ENCODE results near the gene NOTO. TPM values are rescaled to one million over a fixed set of nuclear protein-coding genes. Genes with fewer than 3 reads are reported as not detected.
A peak's percentile ranks its signal among the peaks of the same experiment; 100 is the strongest.

NOTO gene
- total RNA-seq, 2 experiments from 2014 or later: not detected

- Mint-ChIP-seq H3K4me1 (ENCODE audit: low read depth) (peaks cover 7% of the 10 kb centered on the region), H3K27ac (no peak overlapping the region), H3K9me3 (no peaks in the 10 kb centered on the region), H3K27me3 (no peaks in the 10 kb centered on the region), H3K4me3 (no peak overlapping the region), H3K36me3 (ENCODE audit: low read depth) (peaks cover 8% of the 10 kb centered on the region)
- ChIA-PET CTCF (interaction anchor here (1.4 to 2.1 kb wide), 2 partner anchors 15 to 69 kb away, joined by 3 to 11 read pairs; no protein-coding TSS in a partner anchor), POLR2A (interaction anchor here (0.9 to 11.0 kb wide), 5 partner anchors 7 to 21 kb away, joined by 3 to 108 read pairs (median 11); partner anchors contain the start of genes CCT7 and PRADC1)
- no peak for ATAC-seq
- TF ChIP-seq CTCF (IDR thresholded peaks at IDR 0.05): no peak
- DNase-seq: no peak
- intact Hi-C loops (cut with micrococcal nuclease): no loop called here
Observed at GRCh38 chr2:73227086-73227485, 24.7 kb downstream of the NOTO start.

- no peak for DNase-seq
- ChIA-PET CTCF (interaction anchor here (1.0 to 5.2 kb wide), 4 partner anchors 16 to 61 kb away, joined by 3 to 28 read pairs (median 8); no protein-coding TSS in a partner anchor), POLR2A (interaction anchor here (1.1 to 3.6 kb wide), 5 partner anchors 8 to 29 kb away, joined by 4 to 12 read pairs (median 7); no protein-coding TSS in a partner anchor)
- H3K27me3 Mint-ChIP-seq: no peaks in the 10 kb centered on the region
- H3K27ac Mint-ChIP-seq: no peak overlapping the region
- H3K9me3 Mint-ChIP-seq: no peaks in the 10 kb centered on the region
- H3K4me1 Mint-ChIP-seq (ENCODE audit: low read depth): peaks cover 10% of the 10 kb centered on the region
- no peak for TF ChIP-seq CTCF (IDR thresholded peaks at IDR 0.05)
- H3K36me3 Mint-ChIP-seq (ENCODE audit: low read depth): peaks cover 6% of the 10 kb centered on the region
- no peak for ATAC-seq
- no peak overlapping the region for H3K4me3 Mint-ChIP-seq
- intact Hi-C loops (cut with micrococcal nuclease): no loop called here
Observed at GRCh38 chr2:73228631-73229030, 26.3 kb downstream of the NOTO start.

GRCh38 chr2:73232403-73233153 lies 30.2 kb downstream of the NOTO start:
- ATAC-seq (no peak), DNase-seq (peak; percentile 53)
- ChIA-PET POLR2A (interaction anchor here (1.2 to 9.9 kb wide), 13 partner anchors 11 to 967 kb away, joined by 3 to 108 read pairs (median 6); partner anchors contain the start of genes FBXO41 and SMYD5), CTCF (interaction anchor here (1.1 to 7.3 kb wide), 8 partner anchors 11 to 60 kb away, joined by 3 to 53 read pairs (median 8); partner anchors contain the start of gene SMYD5)
- intact Hi-C loops (cut with micrococcal nuclease): loop anchor here (5.0 kb wide), 1 partner anchor 60 kb away; the partner anchor contains the start of gene EGR4
- no peaks in the 10 kb centered on the region for H3K27me3 Mint-ChIP-seq
- H3K36me3 Mint-ChIP-seq (ENCODE audit: low read depth): peaks cover 33% of the 10 kb centered on the region
- TF ChIP-seq CTCF (IDR thresholded peaks at IDR 0.05): no peak
- peaks cover 24% of the 10 kb centered on the region for H3K4me1 Mint-ChIP-seq (ENCODE audit: low read depth)
- H3K9me3 Mint-ChIP-seq: no peaks in the 10 kb centered on the region
- H3K27ac Mint-ChIP-seq: peak overlapping the region; percentile 95
- peak overlapping the region; percentile 99 for H3K4me3 Mint-ChIP-seq

- H3K36me3 Mint-ChIP-seq (ENCODE audit: low read depth): peaks cover 36% of the 10 kb centered on the region
- H3K4me3 Mint-ChIP-seq: peak within 1 kb of the TSS; percentile 99
- H3K27ac Mint-ChIP-seq: peak within 1 kb of the TSS; percentile 95
- DNase-seq (peak; percentile 98), ATAC-seq (peak; percentile 90)
- peaks cover 29% of the 10 kb centered on the region for H3K4me1 Mint-ChIP-seq (ENCODE audit: low read depth)
- no peak for TF ChIP-seq CTCF (IDR thresholded peaks at IDR 0.05)
- POLR2A ChIA-PET: interaction anchor here (0.8 to 9.9 kb wide), 25 partner anchors 11 to 1222 kb away, joined by 3 to 108 read pairs (median 5); partner anchors contain the start of genes FBXO41 and SMYD5
- H3K9me3 Mint-ChIP-seq: no peaks in the 10 kb centered on the region
- CTCF ChIA-PET: interaction anchor here (0.9 to 7.3 kb wide), 10 partner anchors 9 to 127 kb away, joined by 3 to 53 read pairs (median 4); partner anchors contain the start of gene SMYD5
- intact Hi-C loops (cut with micrococcal nuclease): loop anchor here (5.0 kb wide), 1 partner anchor 59 kb away; the partner anchor contains the start of gene EGR4
- H3K27me3 Mint-ChIP-seq: no peaks in the 10 kb centered on the region
Observed at GRCh38 chr2:73233154-73233931, 31.0 kb downstream of the NOTO start, which contains the start of gene PRADC1. TSS of gene PRADC1 (minus strand) at chr2:73233239. CDS start at chr2:73233160, 79 bp downstream.
